HG03108 (cell line): ENCODE results near the gene TMEM222.
A peak's percentile ranks its signal among the peaks of the same experiment; 100 is the strongest.
"Not testable (repeated sequence)": the region's sequence is repeated elsewhere in the genome, so short reads cannot be mapped to it uniquely, and the experiment has no call there.

Experiments
- ATAC-seq: cut with Tn5 transposase; IDR thresholded peaks from one replicate; pipeline ENCODE4 v1.9.1; 2021; ENCODE audit warnings: moderate library complexity; ENCODE audit not compliant: unreplicated experiment

TMEM222 gene

DNA sequence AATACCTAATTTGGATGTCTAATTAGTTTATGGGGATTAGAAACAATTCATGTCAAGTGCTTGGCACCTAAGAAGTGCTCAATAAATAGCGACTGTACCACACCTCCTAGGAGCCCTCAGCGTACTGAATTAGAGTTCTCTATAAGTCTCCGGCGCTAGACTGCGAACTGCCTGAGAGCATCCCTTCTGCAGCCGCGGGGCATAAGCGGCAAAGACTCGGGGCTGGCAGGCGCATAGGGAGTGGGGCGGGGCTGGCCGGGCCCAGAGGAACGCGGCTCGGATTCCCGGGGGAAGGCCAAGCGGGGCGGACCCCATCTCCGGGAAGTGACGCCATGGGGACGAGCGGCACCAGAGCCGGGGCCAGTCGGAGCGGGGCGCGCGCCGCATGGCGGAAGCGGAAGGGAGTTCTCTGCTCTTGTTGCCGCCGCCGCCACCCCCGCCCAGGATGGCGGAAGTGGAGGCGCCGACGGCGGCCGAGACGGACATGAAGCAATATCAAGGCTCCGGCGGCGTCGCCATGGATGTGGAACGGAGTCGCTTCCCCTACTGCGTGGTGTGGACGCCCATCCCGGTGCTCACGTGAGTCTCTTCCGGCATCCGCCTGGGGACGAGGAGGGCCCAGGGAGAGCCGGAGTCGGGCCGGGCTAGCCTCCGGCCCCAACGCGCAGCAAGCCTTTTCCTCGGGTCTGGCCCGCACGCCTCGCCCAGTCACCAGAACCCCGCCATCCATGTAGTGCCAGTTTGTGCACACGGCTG lies at the start of gene TMEM222:
TSS of gene TMEM222 (plus strand) at position 351 of the 756 bp plus-strand sequence. CDS start at position 386, 35 bp downstream.
- peak; percentile 94 for ATAC-seq

- ATAC-seq: no peak
Measured at GRCh38 chr1:27274204-27274603, 47.8 kb upstream of the TMEM222 start.

DNA sequence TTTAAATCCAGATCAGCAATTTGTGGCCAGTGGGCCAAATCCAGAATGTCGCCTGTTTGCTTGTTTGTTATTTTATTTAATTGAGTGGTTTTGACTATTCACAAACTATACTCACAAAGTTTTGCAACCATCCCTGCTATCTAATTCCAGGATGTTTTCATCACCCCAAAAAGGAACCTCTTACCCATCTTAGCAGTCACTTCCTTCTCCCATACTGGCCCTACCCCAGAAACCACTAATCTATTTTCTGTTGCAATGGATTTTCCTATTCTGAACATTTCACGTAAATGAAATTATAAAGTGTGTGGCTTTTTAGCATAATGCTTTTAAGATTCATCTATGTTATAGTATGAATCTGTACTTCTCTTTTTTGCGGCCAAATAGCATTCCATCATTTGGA lies 46.3 kb upstream of the TMEM222 start:
- no peak for ATAC-seq

GRCh38 chr1:27284425-27285273 lies 37.3 kb upstream of the TMEM222 start:
- no peak for ATAC-seq

- ATAC-seq: no peak
Measured at GRCh38 chr1:27285274-27285660, 36.7 kb upstream of the TMEM222 start.

- not testable (repeated sequence) for ATAC-seq
Measured at GRCh38 chr1:27285821-27286220, 36.1 kb upstream of the TMEM222 start.

- not testable (repeated sequence) for ATAC-seq
Measured at GRCh38 chr1:27289125-27289524, 32.8 kb upstream of the TMEM222 start.

- ATAC-seq: no peak
Measured at GRCh38 chr1:27290581-27290980, 31.4 kb upstream of the TMEM222 start.

DNA sequence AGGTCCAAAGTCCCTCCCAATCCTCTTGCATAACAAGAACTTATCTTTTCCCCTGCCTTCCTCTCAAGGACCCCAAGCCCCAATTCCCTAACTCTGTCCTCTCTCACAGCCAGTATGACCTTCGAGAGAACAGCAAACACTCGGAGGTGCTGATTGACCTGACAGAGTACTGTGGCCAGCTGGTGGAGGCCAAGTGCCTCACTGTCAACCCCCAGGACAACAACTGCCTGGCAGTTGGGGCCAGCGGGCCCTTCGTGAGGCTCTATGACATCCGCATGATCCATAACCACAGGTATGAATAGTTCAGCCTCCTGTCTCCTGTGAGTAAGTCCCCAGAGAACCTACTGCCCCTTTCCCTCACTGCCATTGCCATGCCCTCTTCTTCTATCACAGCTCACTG lies 29.9 kb upstream of the TMEM222 start:
- no peak for ATAC-seq

DNA sequence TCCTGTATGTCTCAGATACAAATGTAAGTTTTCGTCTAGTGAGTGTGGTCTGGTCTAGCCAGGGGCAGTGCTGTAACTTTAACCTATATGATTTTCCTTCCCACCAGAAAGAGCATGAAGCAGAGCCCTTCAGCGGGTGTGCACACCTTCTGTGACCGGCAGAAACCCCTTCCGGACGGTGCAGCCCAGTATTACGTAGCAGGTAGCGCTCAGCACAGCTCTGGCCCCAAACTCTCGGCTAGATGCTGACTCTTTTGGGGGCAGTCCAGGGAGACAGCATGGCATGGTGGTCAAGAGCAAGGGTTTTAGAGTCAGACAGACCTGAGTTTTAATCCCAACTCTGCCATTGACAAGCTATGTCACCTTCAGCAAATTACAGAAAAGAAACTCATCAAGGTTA lies 28.0 kb upstream of the TMEM222 start:
- ATAC-seq: no peak

GRCh38 chr1:27296773-27297291 lies 25.1 kb upstream of the TMEM222 start:
- ATAC-seq: no peak

DNA sequence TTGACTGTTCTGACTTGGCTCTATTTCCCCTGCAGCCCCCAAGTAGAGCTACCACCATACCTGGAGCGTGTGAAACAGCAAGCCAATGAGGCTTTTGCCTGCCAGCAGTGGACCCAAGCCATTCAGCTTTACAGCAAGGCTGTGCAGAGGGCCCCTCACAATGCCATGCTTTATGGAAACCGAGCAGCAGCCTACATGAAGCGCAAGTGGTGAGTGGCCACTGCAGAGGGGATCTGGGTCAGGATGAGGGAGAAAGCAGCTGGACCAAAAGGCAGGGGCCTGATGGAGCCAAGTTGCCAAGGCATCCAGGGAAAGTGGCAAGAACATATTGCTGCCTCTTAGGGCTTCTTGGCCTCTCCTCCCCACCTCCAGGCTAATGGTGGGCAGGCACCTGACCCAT lies 24.1 kb upstream of the TMEM222 start:
- ATAC-seq: no peak

DNA sequence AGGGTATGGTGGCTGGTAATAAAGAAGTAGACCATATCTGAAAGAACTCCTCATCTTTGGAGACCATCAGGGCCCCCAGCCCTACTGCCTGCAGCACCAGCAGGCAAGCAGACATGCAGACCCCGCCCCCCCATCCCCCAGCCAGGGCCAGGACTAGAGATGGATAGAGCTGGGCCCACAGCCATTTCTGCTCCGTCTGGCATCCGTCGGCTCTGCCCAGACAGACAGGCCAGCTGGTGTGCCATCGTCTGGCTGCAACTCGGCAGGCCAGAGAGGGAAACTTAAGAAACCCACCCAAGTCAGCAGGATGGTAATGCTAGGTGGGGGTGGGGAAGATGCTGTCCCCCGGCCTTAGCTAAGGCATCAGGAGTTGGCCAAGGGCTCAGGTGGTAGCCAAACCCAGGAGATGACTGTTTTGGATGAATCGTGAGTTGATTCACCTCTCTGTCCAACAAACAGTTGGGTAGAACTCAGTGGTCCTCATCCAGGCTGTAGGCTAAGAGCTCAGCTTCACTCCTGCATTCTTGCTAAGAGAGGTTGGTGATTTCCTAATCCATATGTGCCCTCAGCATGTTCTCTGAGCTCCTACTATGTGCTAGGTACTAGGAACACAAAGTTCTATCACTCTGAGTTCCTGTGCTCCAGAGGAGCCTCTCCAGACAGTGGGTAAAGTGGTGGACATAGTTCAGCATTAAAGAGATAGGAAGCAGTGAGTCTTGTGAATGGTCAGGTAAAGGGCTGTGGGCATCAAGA lies 23.2 kb upstream of the TMEM222 start:
- ATAC-seq: no peak

DNA sequence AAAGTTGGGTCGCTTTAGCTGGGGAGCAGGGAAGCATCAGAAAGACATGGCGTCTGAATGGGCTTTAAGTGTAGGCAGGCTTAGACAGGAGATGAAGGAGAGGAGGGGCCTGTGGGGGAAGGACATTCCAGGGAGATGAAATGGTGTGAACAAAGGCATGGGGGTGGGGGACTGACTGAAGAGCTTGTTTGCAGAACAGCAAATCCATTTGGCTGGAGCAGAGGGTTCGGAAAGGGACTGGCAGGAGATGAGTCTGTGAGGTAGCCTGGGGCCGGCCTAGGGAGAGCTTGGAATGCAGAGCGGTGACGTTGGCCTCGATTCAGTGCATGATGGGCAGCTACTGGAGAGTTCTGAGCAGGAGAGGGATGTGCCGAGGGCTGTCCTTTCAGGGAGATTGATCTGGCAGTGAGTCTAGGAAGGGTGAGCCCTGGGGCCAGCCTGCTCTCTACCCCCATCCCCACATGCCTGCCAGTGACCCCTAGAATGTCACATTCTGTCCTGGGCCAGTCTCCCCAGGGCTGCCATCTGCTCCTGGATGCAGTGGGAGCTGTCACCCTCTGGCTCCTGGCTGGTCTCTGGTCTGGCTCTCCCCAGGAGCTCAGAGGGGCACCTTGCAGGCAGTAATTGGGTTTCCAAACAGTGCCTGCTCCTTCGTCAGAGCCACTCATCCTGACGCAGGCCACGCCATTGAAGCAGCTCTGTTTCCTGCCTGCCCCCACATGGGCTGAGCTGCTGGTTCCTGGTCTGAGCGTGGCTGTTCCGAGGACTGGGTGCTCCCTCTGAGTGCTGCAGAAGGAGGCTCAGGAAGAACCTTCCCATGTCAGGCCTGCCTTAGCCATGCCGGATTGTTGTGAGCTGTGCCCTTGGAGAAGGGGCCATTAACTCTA lies 22.3 kb upstream of the TMEM222 start:
- ATAC-seq: no peak

- ATAC-seq: no peak
Measured at GRCh38 chr1:27300341-27301051, 21.5 kb upstream of the TMEM222 start.

DNA sequence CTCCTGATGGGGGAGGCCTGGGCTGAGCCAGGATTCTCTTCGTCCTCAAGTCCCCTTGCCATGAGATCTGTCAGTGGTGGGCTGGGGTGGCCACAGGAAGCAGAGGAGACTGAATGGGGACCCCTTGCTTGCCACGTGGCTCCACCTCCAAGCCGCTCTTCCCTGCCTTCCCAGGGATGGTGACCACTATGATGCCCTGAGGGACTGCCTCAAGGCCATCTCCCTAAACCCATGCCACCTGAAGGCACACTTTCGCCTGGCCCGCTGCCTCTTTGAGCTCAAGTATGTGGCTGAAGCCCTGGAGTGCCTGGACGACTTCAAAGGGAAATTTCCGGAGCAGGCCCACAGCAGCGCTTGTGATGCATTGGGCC lies 20.9 kb upstream of the TMEM222 start:
- no peak for ATAC-seq

GRCh38 chr1:27301582-27302199 lies 20.3 kb upstream of the TMEM222 start:
- no peak for ATAC-seq

GRCh38 chr1:27302612-27303011 lies 19.4 kb upstream of the TMEM222 start:
- no peak for ATAC-seq

DNA sequence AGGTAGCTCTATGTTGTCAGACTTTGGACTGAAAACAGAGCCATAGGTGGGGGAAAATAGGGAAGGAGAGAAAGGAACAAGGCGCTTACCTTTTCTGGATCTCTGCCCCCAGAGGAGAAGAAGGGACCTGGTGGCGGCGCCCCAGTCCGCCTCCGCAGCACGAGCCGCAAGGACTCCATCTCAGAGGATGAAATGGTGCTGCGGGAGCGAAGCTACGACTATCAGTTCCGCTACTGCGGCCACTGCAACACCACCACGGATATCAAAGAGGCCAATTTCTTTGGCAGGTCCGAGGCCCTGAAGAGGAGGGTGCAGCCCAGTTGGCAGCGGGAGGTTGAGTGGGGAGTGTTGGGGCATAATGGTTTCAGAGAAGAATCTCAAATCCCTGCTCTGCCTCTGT lies 18.5 kb upstream of the TMEM222 start:
- no peak for ATAC-seq
